HG02852 (cell line): ENCODE measurements around the gene SIGLEC9.

ENCODE experiments used
- ATAC-seq: cut with Tn5 transposase; IDR thresholded peaks from one replicate; pipeline ENCODE4 v1.9.1; 2021; ENCODE audit warnings: mild to moderate bottlenecking, moderate library complexity; ENCODE audit not compliant: unreplicated experiment

SIGLEC9 gene

DNA sequence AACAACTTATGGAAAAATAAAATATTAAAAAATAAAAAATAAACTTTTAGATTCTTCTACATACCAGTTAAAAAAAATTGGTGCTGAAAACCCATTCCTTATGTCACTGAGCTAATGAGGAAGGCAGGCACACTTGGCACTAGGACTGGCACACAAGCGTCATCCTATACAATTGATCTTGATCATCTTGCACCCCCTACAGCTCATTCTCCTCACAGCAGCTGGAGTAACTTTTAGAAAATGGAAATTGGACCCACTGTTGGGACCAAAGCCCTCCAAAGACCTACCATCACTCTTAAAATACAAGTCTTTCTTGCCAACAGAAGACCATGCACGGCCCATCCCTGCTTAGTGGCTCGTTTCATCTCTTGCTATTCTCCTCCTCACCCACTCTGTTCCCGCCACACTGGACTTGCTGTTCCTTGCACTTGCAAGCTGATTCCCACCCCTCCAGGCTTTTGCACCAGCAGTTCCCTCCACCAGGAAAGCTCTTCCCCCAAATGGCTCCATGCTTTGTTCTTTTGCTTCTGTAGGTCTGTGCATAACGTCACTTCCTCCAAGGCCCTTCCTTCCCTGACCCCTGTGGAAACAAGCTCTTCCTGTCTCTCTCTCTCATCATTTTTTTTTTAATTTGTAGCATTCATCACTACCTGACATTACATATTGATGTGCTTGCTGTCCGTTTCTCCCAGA lies 28.1 kb upstream of the SIGLEC9 start:
- no peak for ATAC-seq

GRCh38 chr19:51097166-51097738 lies 27.5 kb upstream of the SIGLEC9 start:
- ATAC-seq = no peak

DNA sequence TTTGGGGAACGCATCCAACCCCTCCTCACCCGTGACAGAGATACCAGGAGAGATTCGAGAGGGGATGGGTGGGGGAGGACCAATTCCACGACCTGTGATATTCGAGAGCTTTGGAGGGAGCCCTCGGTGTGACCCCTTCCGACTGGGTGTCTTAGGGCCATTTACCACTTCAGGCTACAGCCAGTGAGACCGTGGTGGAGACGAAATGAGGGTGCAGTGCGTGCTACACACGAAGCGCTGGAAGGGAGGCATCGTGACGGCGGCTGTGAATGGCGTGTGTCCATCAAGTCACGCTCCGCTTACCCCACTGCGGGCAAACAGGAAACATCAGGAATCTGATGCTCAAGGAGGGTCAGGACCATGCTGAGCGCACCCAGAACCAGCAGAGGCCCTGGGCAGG lies 26.9 kb upstream of the SIGLEC9 start:
- no peak for ATAC-seq

DNA sequence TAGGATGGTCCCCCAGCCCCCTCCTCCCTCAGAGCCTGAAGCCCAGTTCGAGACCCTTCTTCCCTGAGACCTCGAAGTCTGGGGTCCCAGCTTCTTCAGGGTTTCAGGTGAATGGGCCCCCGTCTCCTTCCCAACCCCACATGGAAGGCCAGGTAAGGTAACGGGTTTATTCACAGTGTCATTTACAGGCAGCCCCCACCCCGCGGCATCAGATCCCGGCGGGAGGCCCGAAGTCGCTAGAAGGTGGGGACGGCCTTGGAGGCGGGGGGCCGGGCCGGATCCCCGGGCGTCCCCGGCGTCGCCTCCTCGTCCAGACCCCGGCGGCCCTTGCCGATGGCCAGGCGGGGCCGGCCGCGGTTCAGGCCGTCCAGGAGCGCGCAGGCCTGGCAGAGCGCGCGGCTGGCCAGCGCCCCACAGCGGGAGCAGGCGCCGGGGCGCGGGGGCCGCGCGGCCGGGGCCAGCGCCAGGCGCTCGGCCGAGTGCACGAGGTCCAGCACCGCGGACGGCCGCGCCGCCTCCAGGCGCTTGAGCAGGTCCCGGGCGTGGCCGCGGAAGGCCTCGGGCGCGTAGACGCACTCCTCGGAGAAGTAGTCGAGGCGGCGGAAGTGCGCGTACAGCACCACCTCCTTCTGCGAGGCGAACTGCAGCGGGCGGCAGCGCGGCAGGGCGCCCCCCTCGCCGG lies 26.2 kb upstream of the SIGLEC9 start:
- ATAC-seq = no peak

GRCh38 chr19:51099047-51099382 lies 25.7 kb upstream of the SIGLEC9 start:
- ATAC-seq = no peak

GRCh38 chr19:51100601-51101000 lies 24.1 kb upstream of the SIGLEC9 start:
- no peak for ATAC-seq

DNA sequence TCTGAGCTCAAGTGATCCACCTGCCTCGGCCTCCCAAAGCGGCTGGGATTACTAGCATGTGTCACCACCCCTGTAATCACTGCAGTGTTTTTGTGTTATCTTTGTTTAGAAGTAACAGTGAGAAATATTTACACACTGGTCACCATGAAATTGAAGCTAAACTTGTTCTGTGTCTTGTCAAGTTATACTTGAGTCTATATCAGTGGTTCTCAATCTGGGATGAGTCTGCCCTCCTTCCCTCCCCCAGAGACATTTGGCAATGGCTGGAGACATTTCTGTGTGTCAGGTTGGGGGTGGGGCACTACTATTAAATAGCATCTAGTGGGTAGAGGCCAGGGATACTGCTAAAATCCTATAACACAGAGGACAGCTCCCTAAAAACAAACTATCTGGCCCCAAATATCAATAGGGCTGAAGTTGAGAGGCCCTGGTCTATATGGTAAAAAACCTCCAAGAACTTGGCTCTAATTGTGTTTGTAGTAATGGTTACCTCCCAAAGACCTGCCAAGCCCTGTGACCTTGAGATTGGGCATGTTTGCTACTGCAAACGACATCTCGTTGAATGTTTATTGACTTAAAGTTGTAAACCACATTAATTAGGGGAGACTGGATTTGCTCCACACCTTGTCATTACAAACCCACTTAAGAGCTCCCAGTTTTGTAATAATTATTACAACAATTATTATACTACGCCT lies 23.4 kb upstream of the SIGLEC9 start:
- no peak for ATAC-seq

DNA sequence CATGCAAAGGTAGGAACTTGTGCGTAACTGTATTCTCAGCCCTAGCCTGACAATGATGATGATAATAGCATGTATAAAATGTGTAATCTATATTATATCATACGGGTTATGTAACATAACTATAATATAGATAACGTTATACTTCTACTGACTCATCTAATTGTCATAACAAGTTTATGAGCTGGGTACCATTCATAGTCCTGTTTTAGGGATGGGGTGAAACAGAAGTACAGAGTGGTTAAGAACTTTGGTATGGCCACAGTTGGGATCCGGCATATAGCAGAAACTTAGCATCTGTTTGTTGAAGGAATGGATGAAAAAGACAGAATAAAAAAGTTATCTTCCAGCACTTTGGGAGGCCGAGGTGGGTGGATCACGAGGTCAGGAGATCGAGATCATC lies 21.7 kb upstream of the SIGLEC9 start:
- no peak for ATAC-seq

DNA sequence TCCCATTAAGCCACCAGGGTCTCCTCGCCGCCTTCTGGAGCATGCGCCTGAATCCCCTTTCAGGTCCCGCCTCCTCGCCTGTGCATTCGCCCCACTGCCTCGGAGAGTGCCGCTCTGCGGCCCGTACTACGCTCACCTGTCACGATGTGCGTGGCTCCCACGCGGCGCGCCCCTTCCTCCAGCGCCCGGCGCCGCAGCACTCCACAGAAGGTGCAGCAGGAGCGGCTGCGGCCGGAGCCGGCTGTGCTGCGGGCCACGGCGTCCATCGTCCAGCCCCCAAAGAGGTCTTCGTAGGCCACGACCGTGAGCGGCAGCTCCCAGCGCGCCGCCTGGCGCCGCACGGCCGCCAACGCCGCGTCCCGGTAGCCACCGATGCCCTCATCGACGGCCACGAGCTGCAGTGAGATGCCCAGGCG lies 20.8 kb upstream of the SIGLEC9 start:
- ATAC-seq = no peak

DNA sequence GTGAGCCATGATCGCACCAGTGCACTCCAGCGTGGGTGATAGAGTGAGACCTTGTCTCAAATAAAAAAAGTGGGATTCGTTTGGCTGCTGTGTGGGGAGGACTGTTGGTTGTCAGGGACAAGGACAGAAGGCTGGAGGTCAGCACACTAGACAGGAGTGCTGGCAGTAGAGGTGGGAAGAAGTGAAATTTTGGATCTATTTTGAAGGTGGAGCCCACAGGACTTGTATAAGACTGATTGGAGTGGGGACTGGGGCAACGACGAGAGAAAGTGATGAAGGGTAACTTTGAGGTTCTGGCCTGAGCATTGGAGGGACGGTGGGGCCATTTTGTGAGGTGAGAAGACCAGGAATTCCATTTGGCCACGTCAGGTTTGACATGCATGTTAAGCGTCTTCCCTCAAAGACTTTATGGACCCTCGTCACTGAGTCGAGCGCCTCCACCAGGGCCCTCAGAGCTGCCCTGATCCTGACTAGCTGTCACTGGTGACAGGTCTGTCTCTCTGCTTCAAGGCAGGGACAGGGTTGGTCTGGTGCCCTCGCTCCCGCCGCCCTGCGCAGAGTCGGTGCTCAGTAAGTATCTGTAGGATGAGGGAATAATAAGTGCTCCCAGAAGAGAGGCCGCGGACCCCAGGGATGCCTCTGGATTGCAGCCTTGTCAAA lies 17.2 kb upstream of the SIGLEC9 start:
- no peak for ATAC-seq

GRCh38 chr19:51108066-51108804 lies 16.5 kb upstream of the SIGLEC9 start, which contains the start of gene CTU1:
TSS of gene CTU1 (minus strand) at chr19:51108409. CDS start at chr19:51104569, 3,840 bp downstream.
- ATAC-seq = peak; percentile 93

GRCh38 chr19:51108805-51109146 lies 15.9 kb upstream of the SIGLEC9 start:
- ATAC-seq = peak; percentile 32

DNA sequence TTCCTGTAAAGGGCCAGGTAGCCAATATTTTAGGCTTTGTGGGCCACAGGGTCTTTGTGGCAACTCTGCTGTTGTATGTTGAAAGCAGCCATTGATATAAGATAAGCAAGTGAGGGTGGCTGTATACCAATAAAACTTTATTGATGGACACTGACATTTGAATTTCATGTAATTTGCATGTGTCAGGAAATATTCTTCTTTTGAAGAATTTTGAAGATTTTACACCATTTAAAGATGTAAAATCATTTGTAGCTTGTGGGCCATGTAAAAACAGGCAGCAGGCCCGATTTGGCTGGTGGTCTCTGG lies 14.1 kb upstream of the SIGLEC9 start:
- ATAC-seq = no peak

GRCh38 chr19:51111606-51112005 lies 13.1 kb upstream of the SIGLEC9 start:
- ATAC-seq = no peak

DNA sequence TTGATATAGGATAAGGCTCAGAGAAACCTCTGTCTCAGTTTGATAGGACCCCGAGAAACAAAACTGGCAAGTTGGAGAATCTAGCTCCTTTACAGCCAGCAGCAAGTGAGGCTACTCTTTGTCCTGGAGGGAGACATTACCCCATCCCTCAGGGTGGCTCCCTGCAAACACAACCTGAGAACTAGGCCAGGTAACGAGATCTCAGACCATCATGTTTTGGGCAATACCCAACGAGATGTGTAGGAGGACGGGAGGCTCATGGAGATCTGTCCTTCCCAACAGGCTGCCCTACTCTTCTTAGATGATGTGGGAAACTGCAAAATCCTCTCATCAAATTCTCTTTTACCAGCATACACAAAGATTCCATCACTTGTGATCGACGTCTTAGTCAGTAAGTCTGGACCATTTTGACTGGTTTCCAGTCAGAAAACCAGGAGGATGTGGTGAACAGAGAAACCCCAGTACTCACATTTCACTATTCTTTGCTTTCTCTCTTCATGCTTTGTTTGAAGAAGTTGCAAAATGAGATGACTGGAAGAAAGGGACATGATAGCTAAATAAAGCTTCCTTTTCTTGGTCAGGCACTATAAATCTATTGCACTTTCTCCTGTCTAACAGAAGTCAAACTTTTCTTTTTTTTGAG lies 10.5 kb upstream of the SIGLEC9 start:
- ATAC-seq = no peak

DNA sequence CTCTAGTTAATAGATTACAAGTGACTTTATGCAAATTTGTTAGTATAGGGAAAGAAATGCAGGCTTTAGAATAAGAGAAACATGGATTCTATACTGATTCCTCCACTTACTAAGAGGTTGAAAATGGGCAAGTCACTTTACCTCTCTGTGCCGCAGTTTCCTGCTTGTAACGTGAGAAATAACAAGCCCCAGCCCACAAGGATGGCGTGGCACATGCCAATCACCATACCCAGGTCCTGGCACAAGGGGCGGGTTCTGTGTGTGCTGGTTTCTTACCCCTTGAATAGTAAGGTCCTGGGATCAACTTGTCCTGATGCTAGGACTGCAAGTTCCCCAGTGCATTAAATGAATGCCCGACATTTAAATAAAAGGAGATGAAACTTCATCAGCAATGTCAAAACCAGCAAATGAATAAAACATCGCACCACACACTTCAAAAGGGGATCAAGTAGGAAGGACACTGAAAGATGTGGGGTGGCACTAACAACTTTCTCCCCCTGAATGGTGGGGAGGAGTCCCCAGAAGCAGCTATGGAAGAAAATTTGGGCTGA lies 7.9 kb upstream of the SIGLEC9 start:
- no peak for ATAC-seq

- no peak for ATAC-seq
These were observed 5.6 kb upstream of the SIGLEC9 start for GRCh38 chr19:51119101-51119500.

- no peak for ATAC-seq
These were observed 5.1 kb upstream of the SIGLEC9 start for GRCh38 chr19:51119611-51120010.

DNA sequence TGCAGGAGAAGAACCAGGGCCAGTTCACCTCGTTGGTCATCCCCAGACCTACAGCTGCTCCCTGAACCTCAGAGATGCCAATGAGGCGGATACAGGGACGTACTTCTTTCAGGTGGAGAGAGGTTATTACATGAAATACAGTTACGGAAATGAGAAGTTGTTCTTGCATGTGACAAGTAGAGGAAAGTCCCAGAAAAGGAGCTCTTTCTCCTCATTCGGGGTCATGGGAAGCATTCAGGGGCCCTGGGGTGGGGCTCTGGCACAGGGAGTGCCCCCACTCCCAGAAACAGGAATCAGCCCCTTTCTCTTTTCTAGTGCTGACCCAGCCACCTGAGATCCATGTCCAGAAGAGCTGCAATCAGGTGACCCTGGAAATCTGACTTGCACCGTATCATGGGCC lies 4.5 kb upstream of the SIGLEC9 start:
- no peak for ATAC-seq

DNA sequence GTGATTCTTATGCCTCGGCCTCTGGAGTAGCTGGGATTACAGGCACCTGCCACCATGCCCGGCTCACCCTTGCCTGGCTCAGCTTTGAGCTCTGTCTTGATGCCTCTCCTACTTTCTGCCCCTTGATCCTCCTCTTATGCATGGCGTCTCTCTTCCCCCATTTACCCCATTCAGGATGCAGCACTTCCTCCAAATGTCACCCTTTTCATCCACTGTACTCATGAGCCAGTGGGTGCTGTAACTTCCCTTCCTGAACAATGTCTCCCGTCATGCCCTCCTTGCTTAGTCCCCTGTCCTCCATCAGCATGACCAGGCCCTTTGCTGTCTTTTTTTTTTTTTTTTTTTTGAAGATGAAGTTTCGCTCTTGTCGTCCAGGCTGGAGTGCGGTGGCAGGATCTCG lies 3.4 kb upstream of the SIGLEC9 start:
- no peak for ATAC-seq
